Adrenal gland (tissue), 5 donors: Measurements from ENCODE around the gene EML1.

ENCODE experiments used
- POLR2A ChIP-seq, 2 donors: fragments of 450-650 bp; IDR thresholded peaks; one replicate each; pipeline ENCODE4 v1.6.1; 2017; ENCODE audit warnings: antibody characterized with exemption in 2 of 2, mild to moderate bottlenecking in 2 of 2, moderate library complexity in 1 of 2
- TF ChIP-seq, protein P1 (sequence below), 6 experiments: fragments of 450-650 bp in 4 of 6; fragments of 200-600 bp in 2 of 6; sonication (generic) in 1 of 6; IDR thresholded peaks; 1 replicate in 5 of 6; 2 replicates in 1 of 6; pipeline versions ENCODE4 v1.5.1 to v1.8.0; 2016 to 2021; ENCODE audit warnings: antibody characterized with exemption in 6 of 6, mild to moderate bottlenecking in 2 of 6, moderate library complexity in 1 of 6
- donor health status: DM: no; HTN: no; CAD: no.

DNA sequence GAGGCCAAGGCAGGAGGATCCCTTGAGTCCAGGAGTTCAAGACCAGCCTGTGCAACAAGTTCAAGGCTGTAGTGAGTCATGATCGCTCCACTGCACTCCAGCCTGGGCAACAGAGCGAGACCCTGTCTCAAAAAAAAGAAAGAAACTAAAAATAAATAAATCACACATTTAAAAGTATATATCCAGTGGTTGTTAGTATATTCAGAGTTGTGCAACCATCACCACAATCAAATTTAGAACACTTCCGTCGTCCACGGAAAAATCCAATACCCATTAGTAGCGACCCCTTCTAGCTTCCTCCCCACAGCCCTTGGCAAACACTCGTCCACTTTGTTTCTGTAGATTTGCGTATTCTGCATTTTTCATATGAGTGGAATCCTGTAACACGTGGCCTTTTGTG lies 44.7 kb upstream of the EML1 start:
- TF ChIP-seq, protein P1, sequence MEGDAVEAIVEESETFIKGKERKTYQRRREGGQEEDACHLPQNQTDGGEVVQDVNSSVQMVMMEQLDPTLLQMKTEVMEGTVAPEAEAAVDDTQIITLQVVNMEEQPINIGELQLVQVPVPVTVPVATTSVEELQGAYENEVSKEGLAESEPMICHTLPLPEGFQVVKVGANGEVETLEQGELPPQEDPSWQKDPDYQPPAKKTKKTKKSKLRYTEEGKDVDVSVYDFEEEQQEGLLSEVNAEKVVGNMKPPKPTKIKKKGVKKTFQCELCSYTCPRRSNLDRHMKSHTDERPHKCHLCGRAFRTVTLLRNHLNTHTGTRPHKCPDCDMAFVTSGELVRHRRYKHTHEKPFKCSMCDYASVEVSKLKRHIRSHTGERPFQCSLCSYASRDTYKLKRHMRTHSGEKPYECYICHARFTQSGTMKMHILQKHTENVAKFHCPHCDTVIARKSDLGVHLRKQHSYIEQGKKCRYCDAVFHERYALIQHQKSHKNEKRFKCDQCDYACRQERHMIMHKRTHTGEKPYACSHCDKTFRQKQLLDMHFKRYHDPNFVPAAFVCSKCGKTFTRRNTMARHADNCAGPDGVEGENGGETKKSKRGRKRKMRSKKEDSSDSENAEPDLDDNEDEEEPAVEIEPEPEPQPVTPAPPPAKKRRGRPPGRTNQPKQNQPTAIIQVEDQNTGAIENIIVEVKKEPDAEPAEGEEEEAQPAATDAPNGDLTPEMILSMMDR (IDR thresholded peaks at IDR 0.05) = no peak
- no peak for TF ChIP-seq POLR2A (IDR thresholded peaks at IDR 0.05)
